Astrocyte (in vitro differentiated cells and primary cell): Measurements from ENCODE around the gene KLRB1. TPM values are rescaled to one million over a fixed set of nuclear protein-coding genes. Genes with fewer than 3 reads are reported as not detected.

Experiments
- DNase-seq: peaks from one replicate; pipeline ENCODE4 v3.0.0-alpha.2; 2010; ENCODE audit warnings: low read depth
- FAIRE-seq: peaks from 2 replicates; lab custom pipeline; 2011; peaks lifted over from hg19 to GRCh38; lab: Jason Lieb, UNC
- H2AFZ ChIP-seq: 2 replicates; pipeline ENCODE4 v1.6.0; 2012; ENCODE audit warnings: low read depth, low read length, inconsistent platforms
- H3K27ac ChIP-seq: 2 replicates; pipeline ENCODE4 v1.5.1; 2011; ENCODE audit warnings: low read depth, low read length, inconsistent platforms
- H3K27me3 ChIP-seq: 2 replicates; pipeline ENCODE4 v1.6.0; 2011; ENCODE audit warnings: low read length, inconsistent platforms; ENCODE audit not compliant: insufficient read depth
- H3K36me3 ChIP-seq: 2 replicates; pipeline ENCODE4 v1.5.1; 2011; ENCODE audit warnings: low read length, inconsistent platforms; ENCODE audit not compliant: insufficient read depth
- H3K4me1 ChIP-seq: 2 replicates; pipeline ENCODE4 v1.5.1; 2011; ENCODE audit warnings: low read length, inconsistent platforms; ENCODE audit not compliant: insufficient read depth
- H3K4me2 ChIP-seq: 2 replicates; pipeline ENCODE4 v1.6.0; 2012; ENCODE audit warnings: low read length, inconsistent platforms
- H3K4me3 ChIP-seq: 2 replicates; pipeline ENCODE4 v1.5.1; 2011; ENCODE audit warnings: low read depth, mild to moderate bottlenecking, low read length, inconsistent platforms; ENCODE audit not compliant: insufficient read depth
- H3K79me2 ChIP-seq: 2 replicates; pipeline ENCODE4 v1.6.0; 2012; ENCODE audit warnings: mild to moderate bottlenecking, low read length, inconsistent platforms; ENCODE audit not compliant: insufficient read depth
- H3K9ac ChIP-seq: 2 replicates; pipeline ENCODE4 v1.6.0; 2012; ENCODE audit warnings: mild to moderate bottlenecking, low read length, inconsistent platforms
- H3K9me3 ChIP-seq: 2 replicates; pipeline ENCODE4 v1.5.1; 2012; ENCODE audit warnings: low read depth, mild to moderate bottlenecking, low read length, inconsistent platforms; ENCODE audit not compliant: insufficient read depth
- H4K20me1 ChIP-seq: 2 replicates; pipeline ENCODE4 v1.6.0; 2012; ENCODE audit warnings: low read length, inconsistent platforms; ENCODE audit not compliant: insufficient read depth
- H3K27ac Mint-ChIP-seq: one replicate; pipeline ENCODE4 v1.8.0; 2021; ENCODE audit warnings: mild to moderate bottlenecking, mixed read lengths; ENCODE audit not compliant: unreplicated experiment
- H3K27me3 Mint-ChIP-seq: one replicate; pipeline ENCODE4 v1.8.0; 2021; ENCODE audit warnings: low read depth, mixed read lengths; ENCODE audit not compliant: unreplicated experiment
- H3K36me3 Mint-ChIP-seq: one replicate; pipeline ENCODE4 v1.8.0; 2021; ENCODE audit warnings: low read depth, mixed read lengths; ENCODE audit not compliant: unreplicated experiment
- H3K4me1 Mint-ChIP-seq: one replicate; pipeline ENCODE4 v1.8.0; 2021; ENCODE audit warnings: low read depth, mixed read lengths; ENCODE audit not compliant: unreplicated experiment
- H3K4me3 Mint-ChIP-seq: one replicate; pipeline ENCODE4 v1.8.0; 2021; ENCODE audit warnings: mild to moderate bottlenecking, moderate library complexity, mixed read lengths; ENCODE audit not compliant: unreplicated experiment
- H3K9me3 Mint-ChIP-seq: one replicate; pipeline ENCODE4 v1.8.0; 2021; ENCODE audit warnings: mild to moderate bottlenecking, mixed read lengths; ENCODE audit not compliant: unreplicated experiment
- EZH2 ChIP-seq: IDR thresholded peaks from 2 replicates; pipeline ENCODE4 v1.6.1; 2012; ENCODE audit warnings: mild to moderate bottlenecking, low read length, inconsistent platforms; ENCODE audit not compliant: insufficient read depth
- total RNA-seq: library from RNA; stranded (reverse); gene quantifications from 2 replicates; pipeline ENCODE4 v1.2.1, GENCODE V29; 2021
- TF ChIP-seq, protein P1 (sequence below): IDR thresholded peaks from 2 replicates; pipeline ENCODE4 v1.5.1; 2011; ENCODE audit warnings: low read depth, mild to moderate bottlenecking, inconsistent platforms, low read length, moderate library complexity; ENCODE audit not compliant: insufficient read depth

Gene KLRB1
- total RNA-seq, 1 donor from 2014 or later = not detected

DNA sequence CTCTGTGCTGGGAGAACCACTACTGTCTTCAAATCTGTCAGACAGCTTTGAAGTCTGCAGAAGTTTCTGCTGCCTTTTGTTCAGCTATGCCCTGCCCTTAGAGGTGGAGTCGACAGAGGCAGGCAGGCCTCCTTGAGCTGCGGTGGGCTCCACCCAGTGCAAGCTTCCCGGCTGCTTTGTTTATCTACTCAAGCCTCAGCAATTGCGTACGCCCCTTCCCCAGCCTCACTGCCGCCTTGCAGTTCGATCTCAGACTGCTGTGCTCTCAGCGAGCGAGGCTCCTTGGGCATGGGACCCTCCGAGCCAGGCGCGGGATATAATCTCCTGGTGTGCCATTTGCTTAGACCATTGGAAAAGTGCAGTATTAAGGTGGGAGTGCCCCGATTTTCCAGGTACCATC, 25.1 kb upstream of the KLRB1 start:
- Mint-ChIP-seq H3K27ac (no peak overlapping the region), H3K4me3 (no peak overlapping the region), H3K4me1 (no peaks in the 10 kb centered on the region), H3K27me3 (peaks cover 2% of the 10 kb centered on the region), H3K36me3 (no peaks in the 10 kb centered on the region), H3K9me3 (no peaks in the 10 kb centered on the region)
- Histone ChIP-seq H3K79me2 (no peaks in the 10 kb centered on the region), H3K27me3 (no peaks in the 10 kb centered on the region), H3K9ac (no peak overlapping the region), H3K9me3 (no peaks in the 10 kb centered on the region), H3K36me3 (no peaks in the 10 kb centered on the region), H3K27ac (no peak overlapping the region), H3K4me2 (no peak overlapping the region), H3K4me3 (no peak overlapping the region), H3K4me1 (no peaks in the 10 kb centered on the region), H4K20me1 (no peaks in the 10 kb centered on the region), H2AFZ (no peak overlapping the region)
- FAIRE-seq (no peak), DNase-seq (no peak)
- TF ChIP-seq EZH2 = no peak
- TF ChIP-seq, protein P1, sequence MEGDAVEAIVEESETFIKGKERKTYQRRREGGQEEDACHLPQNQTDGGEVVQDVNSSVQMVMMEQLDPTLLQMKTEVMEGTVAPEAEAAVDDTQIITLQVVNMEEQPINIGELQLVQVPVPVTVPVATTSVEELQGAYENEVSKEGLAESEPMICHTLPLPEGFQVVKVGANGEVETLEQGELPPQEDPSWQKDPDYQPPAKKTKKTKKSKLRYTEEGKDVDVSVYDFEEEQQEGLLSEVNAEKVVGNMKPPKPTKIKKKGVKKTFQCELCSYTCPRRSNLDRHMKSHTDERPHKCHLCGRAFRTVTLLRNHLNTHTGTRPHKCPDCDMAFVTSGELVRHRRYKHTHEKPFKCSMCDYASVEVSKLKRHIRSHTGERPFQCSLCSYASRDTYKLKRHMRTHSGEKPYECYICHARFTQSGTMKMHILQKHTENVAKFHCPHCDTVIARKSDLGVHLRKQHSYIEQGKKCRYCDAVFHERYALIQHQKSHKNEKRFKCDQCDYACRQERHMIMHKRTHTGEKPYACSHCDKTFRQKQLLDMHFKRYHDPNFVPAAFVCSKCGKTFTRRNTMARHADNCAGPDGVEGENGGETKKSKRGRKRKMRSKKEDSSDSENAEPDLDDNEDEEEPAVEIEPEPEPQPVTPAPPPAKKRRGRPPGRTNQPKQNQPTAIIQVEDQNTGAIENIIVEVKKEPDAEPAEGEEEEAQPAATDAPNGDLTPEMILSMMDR = no peak

DNA sequence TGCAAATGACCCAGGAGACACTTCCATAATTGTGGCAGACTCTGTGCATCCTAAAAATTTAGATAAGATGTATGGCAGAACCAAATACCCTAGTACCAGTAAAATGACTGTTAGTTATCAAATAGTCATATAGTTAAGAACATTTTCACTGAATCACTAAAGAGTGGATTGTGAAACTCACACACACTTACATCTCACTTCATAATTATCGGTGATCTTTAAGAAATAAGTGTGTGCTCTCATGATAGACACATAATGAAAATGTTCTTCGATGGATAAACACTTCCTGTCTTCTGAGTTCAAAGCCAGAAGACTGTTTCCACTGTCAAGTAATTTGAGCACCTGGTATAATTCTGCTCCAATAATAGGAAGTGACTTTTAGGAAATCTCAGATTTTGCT, 19.1 kb upstream of the KLRB1 start:
- H3K9me3 ChIP-seq = no peaks in the 10 kb centered on the region

DNA sequence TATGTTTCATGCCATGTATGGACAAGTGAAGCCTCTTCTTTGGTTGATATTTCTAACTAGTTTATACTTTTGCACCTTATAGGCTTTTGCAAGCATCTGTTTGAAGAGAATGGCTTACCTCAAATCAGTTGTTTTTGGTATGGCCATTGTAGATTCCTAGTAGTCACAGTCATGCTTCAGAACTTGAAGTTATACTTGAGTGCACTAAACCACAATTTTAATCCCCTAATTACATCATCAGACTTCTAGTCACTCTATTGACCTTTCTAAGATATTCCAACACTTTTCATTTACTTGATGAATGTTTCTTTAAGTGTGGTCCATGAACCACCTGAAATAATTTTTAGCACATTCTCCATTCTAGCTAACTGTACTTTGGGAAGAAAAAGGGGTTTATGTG, 18.6 kb upstream of the KLRB1 start:
- no peaks in the 10 kb centered on the region for H3K4me1 ChIP-seq
- Mint-ChIP-seq H3K27ac (no peak overlapping the region), H3K27me3 (peaks cover 2% of the 10 kb centered on the region), H3K9me3 (no peaks in the 10 kb centered on the region), H3K36me3 (no peaks in the 10 kb centered on the region), H3K4me1 (peaks cover 3% of the 10 kb centered on the region), H3K4me3 (no peak overlapping the region)
- H3K4me2 ChIP-seq = no peak overlapping the region
- H3K79me2 ChIP-seq = no peaks in the 10 kb centered on the region
- H3K36me3 ChIP-seq = no peaks in the 10 kb centered on the region
- no peak overlapping the region for H3K27ac ChIP-seq
- no peaks in the 10 kb centered on the region for H4K20me1 ChIP-seq
- FAIRE-seq (no peak), DNase-seq (no peak)
- H3K4me3 ChIP-seq = no peak overlapping the region
- no peak overlapping the region for H2AFZ ChIP-seq
- TF ChIP-seq, protein P1 = no peak
- TF ChIP-seq EZH2 = no peak
- no peaks in the 10 kb centered on the region for H3K27me3 ChIP-seq
- no peaks in the 10 kb centered on the region for H3K9me3 ChIP-seq
- H3K9ac ChIP-seq = no peak overlapping the region

More for the DNA sequence above, 19.1 kb upstream of the KLRB1 start:
- H3K4me2 ChIP-seq = no peak overlapping the region
- Mint-ChIP-seq H3K27me3 (peaks cover 2% of the 10 kb centered on the region), H3K4me3 (no peak overlapping the region), H3K36me3 (no peaks in the 10 kb centered on the region), H3K9me3 (no peaks in the 10 kb centered on the region), H3K4me1 (peaks cover 3% of the 10 kb centered on the region), H3K27ac (no peak overlapping the region)
- H3K9ac ChIP-seq = no peak overlapping the region
- H4K20me1 ChIP-seq = no peaks in the 10 kb centered on the region
- no peak for DNase-seq
- no peaks in the 10 kb centered on the region for H3K79me2 ChIP-seq
- no peak for FAIRE-seq
- TF ChIP-seq, protein P1 = no peak
- TF ChIP-seq EZH2 = no peak
- no peak overlapping the region for H3K4me3 ChIP-seq
- no peaks in the 10 kb centered on the region for H3K4me1 ChIP-seq
- H3K27ac ChIP-seq = no peak overlapping the region
- H3K27me3 ChIP-seq = no peaks in the 10 kb centered on the region
- H2AFZ ChIP-seq = no peak overlapping the region
- H3K36me3 ChIP-seq = no peaks in the 10 kb centered on the region
